UCSD-AML1 (cell line): ENCODE measurements around the gene AOAH.
"Not testable (repeated sequence)": the region's sequence is repeated elsewhere in the genome, so short reads cannot be mapped to it uniquely, and the experiment has no call there.

Experiments used
- DNase-seq: peaks from one replicate; lab custom pipeline; 2025; ENCODE audit not compliant: unreplicated experiment; lab: John Stamatoyannopoulos, UW

The AOAH gene

GRCh38 chr7:36658335-36659171 is 65.7 kb downstream of the AOAH start:
- DNase-seq, result no peak

DNA sequence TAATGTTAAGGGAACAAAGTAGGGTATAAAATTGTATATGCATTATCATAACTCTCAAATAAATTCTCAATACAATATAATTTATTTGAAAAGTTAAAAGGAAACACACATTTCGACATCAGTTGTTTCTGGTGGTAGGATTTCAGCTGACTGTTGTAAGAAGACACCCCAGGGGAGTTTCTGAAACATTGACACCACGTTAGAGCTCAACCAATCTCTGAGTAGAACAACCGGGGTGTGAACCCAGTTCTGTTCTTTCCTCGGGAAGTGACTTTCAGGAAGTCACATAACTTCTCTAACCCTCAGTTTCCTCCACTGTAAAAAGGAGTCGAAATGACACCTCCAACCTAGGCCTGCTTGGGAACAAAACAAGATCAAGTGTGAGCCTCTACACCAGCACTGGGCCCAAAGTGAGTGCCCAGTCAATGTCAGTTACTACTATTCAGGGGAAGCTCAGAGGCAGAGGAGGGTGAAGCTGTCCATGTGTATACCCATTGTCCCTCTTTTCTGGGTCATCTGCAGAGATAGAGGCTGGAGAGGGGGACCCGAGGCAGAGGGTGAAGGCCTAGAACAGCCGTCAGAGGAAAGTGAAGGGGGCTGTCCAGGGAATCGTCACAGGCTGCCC is 67.1 kb downstream of the AOAH start:
- no peak for DNase-seq

GRCh38 chr7:36654436-36654835 is 69.9 kb downstream of the AOAH start:
- no peak for DNase-seq

GRCh38 chr7:36653663-36654355 is 70.5 kb downstream of the AOAH start:
- no peak for DNase-seq

- DNase-seq, result no peak
Measured at GRCh38 chr7:36653008-36653662, 71.2 kb downstream of the AOAH start.

DNA sequence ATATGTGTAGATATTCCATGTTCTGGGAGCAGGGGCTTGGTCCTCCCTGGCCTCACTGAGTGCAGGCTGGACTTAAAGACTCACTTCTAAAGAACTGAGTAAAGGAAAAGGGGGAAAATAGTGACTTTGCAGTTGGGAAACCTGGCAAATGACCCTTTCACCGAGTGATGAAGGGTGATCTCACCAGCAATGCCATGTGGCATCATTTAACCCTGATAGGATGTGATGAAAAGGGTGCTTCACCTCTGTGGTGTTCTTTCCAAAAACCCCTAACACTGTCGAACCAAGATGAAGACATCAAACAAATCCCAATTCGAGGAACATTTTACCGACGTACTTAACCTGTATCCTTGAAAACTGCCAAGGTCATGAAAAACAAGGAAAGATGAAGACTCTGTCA is 71.9 kb downstream of the AOAH start:
- no peak for DNase-seq

DNA sequence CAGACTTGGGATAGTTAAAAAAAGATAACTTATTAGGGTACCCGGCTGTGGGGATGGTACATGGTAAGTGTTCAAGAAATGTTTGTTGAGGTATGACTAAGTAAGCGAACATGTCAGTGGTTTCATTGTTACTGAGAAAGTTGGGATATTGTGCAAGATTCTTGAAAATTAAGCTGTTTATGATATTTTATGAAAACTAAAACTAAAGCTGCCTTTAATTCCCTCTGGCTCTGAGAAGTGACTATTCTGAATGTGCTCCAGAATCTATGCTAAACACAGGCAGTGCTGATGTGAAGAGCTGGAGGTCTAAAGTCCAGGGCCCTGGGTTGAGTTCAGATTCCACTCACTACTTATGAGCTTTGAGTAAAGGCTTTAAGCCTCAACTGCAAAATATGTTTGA is 72.9 kb downstream of the AOAH start:
- no peak for DNase-seq

DNA sequence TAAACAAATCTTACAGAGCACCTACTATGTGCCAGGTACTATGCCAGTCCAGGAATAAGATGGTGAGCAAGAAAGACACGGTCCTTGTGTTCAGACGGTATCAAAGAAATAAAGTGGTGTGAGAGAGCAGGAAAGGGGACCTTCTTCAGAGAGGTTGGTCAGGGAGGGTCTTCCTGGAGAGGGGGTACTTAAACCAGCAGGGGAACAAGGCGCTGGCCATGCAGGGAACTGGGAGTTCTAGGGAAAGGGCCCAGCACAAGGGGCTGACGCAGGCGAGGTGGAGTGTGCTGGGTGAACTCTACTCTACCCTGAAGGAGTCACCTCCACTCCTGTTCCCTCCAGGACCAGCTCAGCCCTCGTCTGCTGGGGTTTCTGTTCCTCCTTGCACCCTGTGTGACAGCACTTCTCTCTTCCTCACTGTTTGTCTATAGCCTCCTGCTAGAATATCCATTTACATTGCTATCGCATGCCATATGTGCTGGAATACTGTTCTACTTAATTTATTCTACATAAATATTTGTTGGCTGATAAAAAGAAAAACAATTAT is 73.5 kb downstream of the AOAH start:
- DNase-seq, result no peak

GRCh38 chr7:36650320-36650719 is 74.0 kb downstream of the AOAH start:
- no peak for DNase-seq

GRCh38 chr7:36649319-36649718 is 75.0 kb downstream of the AOAH start:
- DNase-seq, result not testable (repeated sequence)

- no peak for DNase-seq
Measured at GRCh38 chr7:36648441-36648840, 75.9 kb downstream of the AOAH start.

- DNase-seq, result no peak
Measured at GRCh38 chr7:36644625-36645422, 79.5 kb downstream of the AOAH start.

DNA sequence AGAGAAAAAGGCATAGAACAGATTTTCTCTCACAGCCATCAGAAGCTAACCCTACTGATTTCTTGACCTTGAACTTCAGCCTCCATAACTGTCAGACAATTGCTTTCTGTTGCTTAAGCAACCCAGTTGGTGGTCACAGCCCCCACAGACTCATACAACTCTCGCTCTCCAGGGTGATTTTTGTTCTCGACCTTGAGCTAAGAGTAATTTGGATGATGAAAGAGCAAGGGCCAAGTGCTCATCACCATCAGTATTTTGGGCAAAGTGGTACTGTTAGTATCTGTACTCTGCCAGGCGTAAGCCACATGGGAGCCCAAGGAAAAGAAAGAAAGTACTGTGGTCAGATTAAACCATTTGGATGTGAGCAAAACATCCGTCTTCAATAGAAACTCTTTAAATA is 81.9 kb downstream of the AOAH start:
- no peak for DNase-seq

- no peak for DNase-seq
Measured at GRCh38 chr7:36642010-36642409, 82.3 kb downstream of the AOAH start.

DNA sequence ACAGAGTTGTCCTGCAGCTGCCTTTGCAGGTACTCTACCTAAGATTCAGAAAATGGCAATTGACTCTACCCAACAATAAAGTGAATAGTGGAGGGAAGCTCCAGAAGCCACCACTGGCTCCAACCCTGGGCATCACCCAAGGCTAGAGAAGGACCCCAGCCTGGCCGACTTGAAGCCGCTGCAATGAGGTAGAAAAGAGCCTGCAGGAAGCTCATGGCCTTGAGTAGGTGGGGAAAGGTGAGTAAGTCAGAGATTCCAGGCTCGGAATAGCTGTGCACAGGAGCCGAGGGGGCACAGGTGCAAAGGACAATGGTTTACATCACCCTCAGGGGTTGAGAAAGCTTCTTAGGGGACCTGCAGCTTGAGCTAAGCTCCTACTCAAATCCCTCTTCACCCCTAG is 83.6 kb downstream of the AOAH start:
- DNase-seq, result no peak

GRCh38 chr7:36639826-36640225 is 84.5 kb downstream of the AOAH start:
- peak; percentile 46 for DNase-seq

- no peak for DNase-seq
Measured at GRCh38 chr7:36638586-36639263, 85.6 kb downstream of the AOAH start.

- no peak for DNase-seq
Measured at GRCh38 chr7:36638140-36638539, 86.2 kb downstream of the AOAH start.

DNA sequence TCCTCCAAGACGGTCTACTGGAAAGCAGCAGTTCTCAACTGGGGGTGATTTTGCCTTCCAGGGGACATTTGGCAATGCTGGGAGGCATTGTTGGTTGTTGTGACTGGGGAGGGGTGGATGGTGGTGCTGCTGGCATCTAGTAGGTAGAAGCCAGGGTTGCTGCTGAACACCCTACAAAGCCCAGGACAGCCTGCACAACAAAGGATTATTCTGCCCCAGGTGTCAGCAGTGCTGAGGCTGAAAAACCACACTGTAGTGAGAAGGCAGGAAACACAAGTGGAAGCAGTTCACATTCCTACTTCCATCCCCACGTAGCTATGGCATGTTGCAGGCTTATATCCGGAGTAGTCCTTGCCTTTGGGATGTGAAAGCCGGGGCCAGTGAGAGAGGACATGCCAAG is 86.9 kb downstream of the AOAH start:
- DNase-seq, result no peak

- no peak for DNase-seq
Measured at GRCh38 chr7:36636126-36636525, 88.2 kb downstream of the AOAH start.
